Omental fat pad (tissue), 4 donors: ENCODE data around the gene TNPO1. TPM values are rescaled to one million over a fixed set of nuclear protein-coding genes. Genes with fewer than 3 reads are reported as not detected.

Source experiments
- ATAC-seq: fragments of 150-250 bp; one replicate; pipeline ENCODE4 v1.9.1; 2016; ENCODE audit warnings: mild to moderate bottlenecking, moderate library complexity; ENCODE audit not compliant: low FRiP score
- DNase-seq: peaks from one replicate; pipeline ENCODE4 v3.0.0-alpha.2; 2019; ENCODE audit warnings: low spot score
- total RNA-seq, 4 donors: library from RNA; depleted of rRNA; stranded (reverse); fragments of >200 nt; gene quantifications; one replicate each; pipeline ENCODE4 v1.1.0, GENCODE V29; 2016
- TF ChIP-seq, protein P1 (sequence below), 3 donors: fragments of 450-650 bp; IDR thresholded peaks; one replicate each; pipeline ENCODE4 v1.5.1; 2016 to 2017; ENCODE audit warnings: antibody characterized with exemption in 3 of 3, mild to moderate bottlenecking in 3 of 3, moderate library complexity in 2 of 3

The TNPO1 gene
- total RNA-seq, 4 donors from 2014 or later, result 74.6 to 123 (median 99.6) TPM

DNA sequence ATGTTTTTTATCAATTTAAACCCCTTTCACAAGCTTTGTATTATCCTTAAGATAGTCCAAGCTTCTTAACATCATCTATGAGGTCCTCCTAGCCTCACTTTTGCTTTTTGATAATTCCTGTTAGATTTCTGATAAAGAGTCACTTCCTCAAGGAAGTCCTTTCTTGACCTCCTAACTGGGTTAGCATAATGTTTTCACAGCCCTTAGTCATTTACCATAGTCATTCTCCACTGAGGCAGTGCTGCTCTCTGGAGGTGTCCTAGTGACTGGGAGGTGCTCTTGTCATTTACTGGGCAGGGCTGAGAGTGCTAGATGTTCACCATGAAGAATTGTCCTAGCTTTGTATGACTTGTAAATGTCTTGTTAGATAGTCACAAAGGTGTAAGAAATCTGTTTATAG lies 26.4 kb downstream of the TNPO1 start:
- no peak for ATAC-seq
- DNase-seq, result no peak
- TF ChIP-seq, protein P1, sequence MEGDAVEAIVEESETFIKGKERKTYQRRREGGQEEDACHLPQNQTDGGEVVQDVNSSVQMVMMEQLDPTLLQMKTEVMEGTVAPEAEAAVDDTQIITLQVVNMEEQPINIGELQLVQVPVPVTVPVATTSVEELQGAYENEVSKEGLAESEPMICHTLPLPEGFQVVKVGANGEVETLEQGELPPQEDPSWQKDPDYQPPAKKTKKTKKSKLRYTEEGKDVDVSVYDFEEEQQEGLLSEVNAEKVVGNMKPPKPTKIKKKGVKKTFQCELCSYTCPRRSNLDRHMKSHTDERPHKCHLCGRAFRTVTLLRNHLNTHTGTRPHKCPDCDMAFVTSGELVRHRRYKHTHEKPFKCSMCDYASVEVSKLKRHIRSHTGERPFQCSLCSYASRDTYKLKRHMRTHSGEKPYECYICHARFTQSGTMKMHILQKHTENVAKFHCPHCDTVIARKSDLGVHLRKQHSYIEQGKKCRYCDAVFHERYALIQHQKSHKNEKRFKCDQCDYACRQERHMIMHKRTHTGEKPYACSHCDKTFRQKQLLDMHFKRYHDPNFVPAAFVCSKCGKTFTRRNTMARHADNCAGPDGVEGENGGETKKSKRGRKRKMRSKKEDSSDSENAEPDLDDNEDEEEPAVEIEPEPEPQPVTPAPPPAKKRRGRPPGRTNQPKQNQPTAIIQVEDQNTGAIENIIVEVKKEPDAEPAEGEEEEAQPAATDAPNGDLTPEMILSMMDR (IDR thresholded peaks at IDR 0.05), result no peak

DNA sequence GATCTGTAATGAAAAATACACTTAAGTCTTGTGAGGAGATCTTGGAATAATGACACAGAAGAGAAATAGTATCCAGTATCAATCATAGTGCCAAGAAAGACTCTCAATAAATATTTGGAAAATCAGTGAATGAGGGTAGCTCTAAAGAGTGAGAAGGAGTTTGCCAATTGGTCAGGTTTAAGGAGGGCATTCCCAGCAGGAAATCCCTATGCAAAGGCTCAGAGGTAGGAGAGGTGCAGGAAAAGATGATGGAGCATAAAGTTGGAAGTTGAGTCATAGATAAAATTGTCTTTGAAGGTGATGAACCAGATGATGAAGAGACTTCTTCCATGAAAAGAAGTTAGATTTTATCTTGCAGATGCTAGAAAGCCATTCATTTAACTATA lies 27.8 kb downstream of the TNPO1 start:
- TF ChIP-seq, protein P1 (IDR thresholded peaks at IDR 0.05), result no peak
- DNase-seq (no peak), ATAC-seq (no peak)

DNA sequence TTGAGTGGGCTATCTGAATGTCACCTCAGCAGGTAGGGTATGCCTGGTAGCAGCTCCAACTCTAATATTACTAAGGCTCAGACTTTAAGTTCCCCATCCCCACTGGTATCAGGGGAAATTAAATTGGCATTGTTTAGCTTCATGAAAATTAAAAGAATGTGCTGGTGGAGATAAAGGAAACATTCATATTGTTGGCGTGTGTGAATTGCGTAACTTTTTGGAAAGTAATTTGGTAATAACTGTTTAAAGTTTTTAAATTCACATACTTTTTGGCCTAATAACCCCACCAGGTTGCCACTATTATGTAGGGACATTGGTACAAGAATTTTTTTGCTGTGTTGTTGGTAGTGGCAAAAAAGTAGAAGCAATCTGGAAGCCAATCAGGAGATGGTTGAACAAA lies 29.4 kb downstream of the TNPO1 start:
- ATAC-seq, result no peak
- DNase-seq, result no peak
- TF ChIP-seq, protein P1 (IDR thresholded peaks at IDR 0.05), result no peak

DNA sequence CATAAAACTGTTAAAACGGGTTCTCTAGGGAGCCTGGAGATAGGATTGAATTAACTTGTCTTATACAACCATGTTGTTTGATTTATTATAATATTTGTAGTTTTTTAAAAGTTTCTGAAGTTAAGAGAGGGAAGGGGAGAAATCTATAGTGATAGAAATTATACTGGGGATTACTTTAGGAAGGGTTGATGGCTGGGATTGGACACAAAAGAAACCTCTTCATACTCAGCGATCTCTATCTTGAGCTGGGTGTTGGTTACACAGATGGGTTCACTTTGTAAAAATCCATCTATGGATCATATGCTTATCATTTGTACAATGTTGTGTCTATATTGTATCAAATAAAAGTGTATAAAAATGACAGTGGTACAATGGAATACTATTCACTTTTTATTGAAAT lies 30.0 kb downstream of the TNPO1 start:
- ATAC-seq (no peak), DNase-seq (no peak)
- TF ChIP-seq, protein P1 (IDR thresholded peaks at IDR 0.05), result no peak

DNA sequence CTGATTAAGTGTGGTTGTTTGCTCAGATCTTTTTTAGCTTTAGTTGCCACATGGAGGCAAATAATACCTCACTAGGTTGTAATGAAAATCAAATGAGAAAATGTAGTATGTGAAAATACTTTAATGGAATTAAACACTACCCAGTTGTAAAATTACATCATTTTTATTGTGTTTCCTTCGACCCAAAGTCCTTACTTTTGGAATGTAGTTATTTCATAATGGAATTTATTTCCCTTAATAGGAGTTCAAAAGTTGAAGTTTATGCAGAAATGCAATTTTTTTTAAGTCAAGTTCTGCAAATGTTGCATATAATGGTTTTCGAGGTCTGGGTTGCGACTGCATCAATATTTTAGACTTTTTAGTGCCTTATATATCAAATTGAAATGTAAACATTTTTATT lies 31.0 kb downstream of the TNPO1 start:
- DNase-seq (no peak), ATAC-seq (no peak)
- TF ChIP-seq, protein P1 (IDR thresholded peaks at IDR 0.05), result no peak

DNA sequence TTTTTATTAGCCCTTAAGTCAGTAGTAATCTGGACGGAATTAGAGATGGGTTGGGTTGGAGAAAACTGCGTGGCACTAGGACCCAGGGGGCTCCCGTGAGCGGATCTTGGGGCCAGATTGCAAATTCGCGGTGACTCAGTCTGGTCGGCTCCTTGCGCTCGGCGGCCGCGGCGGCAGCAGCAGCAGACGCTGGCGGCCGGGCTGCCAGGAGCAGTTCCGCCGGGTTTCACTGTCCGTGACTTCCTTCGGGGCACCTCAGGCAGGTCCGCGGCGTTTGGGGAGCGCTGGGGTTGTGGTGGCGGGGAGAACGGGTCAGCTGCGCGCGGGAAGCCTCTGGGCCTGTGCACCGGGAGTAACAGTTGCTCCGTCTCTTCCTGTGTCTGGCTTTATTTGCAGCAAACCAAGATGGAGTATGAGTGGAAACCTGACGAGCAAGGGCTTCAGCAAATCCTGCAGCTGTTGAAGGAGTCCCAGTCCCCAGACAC lies 31.6 kb downstream of the TNPO1 start:
- ATAC-seq, result peak; percentile 88
- peak; percentile 71 for DNase-seq
- TF ChIP-seq, protein P1 (IDR thresholded peaks at IDR 0.05), result no peak

DNA sequence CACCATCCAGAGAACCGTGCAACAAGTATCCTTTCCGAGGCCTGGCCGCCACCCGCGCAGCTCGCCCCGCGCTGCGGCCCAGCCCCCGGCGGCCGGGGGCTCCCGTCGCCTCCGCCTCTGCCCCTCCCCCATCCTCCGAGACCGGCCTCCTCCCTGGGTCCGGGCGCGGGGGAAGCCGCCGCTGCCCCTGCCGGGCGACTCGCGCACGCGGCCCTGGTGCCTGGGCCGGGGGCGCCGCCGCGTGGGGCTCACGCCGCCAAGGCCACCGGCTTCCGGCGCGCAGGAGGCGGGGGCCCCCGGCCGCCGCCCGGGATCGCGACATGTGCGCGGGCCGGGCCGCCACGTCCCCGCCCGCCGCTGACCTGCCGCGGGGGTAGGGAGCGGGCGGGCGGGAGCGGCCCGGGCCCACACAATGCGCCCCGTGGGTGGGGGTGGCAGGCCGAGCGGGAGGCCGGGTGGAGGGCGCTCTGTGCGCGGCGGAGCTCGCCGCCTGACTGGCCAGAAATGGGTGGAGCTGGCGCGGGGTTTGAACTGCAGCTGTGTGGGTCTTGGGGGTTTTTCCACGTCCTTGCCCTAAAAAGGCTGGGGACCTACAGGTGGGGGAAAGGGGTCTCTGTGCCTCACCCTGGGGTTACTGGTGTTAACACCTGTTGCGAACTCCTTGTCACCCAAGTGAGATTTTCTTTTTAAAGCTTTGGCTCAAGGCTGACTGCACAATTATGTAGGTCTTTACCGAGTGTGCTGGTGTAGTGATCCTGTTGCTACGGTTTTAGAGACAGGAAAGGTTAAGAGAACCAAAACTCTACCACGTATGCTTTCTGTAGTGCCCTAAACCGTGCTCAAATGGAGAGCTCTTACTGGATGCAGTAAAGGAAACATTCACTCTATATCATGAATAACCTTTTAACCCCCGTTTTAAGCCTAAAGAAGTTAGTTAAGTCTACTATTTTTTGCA lies 32.3 kb downstream of the TNPO1 start:
- TF ChIP-seq, protein P1 (IDR thresholded peaks at IDR 0.05), result no peak
- DNase-seq (no peak), ATAC-seq (peak; percentile 65)
